Muscle layer of colon (tissue), 2 donors: ENCODE results near the gene ZNF613.
"Not testable (repeated sequence)": the region's sequence is repeated elsewhere in the genome, so short reads cannot be mapped to it uniquely, and the experiment has no call there.

ENCODE experiments used
- H3K27ac ChIP-seq: one replicate; pipeline ENCODE4 v1.7.0; 2013; ENCODE audit warnings: low read depth, mild to moderate bottlenecking, low read length, moderate library complexity
- H3K27me3 ChIP-seq, 2 donors: one replicate each; pipeline ENCODE4 v1.7.0; 2013; ENCODE audit warnings: low read length in 2 of 2, mild to moderate bottlenecking in 2 of 2; ENCODE audit not compliant: insufficient read depth in 2 of 2, control insufficient read depth in 1 of 2
- H3K36me3 ChIP-seq: one replicate; pipeline ENCODE4 v1.7.0; 2013; ENCODE audit warnings: mild to moderate bottlenecking, low read length; ENCODE audit not compliant: insufficient read depth
- H3K4me1 ChIP-seq: one replicate; pipeline ENCODE4 v1.7.0; 2013; ENCODE audit warnings: mild to moderate bottlenecking, low read length; ENCODE audit not compliant: insufficient read depth
- H3K4me3 ChIP-seq, 2 donors: one replicate each; pipeline ENCODE4 v1.7.0; 2013; ENCODE audit warnings: low read length in 2 of 2, low read depth in 1 of 2, mild to moderate bottlenecking in 1 of 2, moderate library complexity in 1 of 2
- H3K9ac ChIP-seq: one replicate; pipeline ENCODE4 v1.7.0; 2013; ENCODE audit warnings: low read length
- H3K9me3 ChIP-seq: one replicate; pipeline ENCODE4 v1.7.0; 2013; ENCODE audit warnings: mild to moderate bottlenecking, low read length
- donor health status: abdominal sarcoma.
- donor health status: Adenocarcinoma of cecum.

ZNF613 gene

GRCh38 chr19:51946602-51947001 lies 19.3 kb downstream of the ZNF613 start:
- no peaks in the 10 kb centered on the region for H3K27me3 ChIP-seq
- no peak overlapping the region for H3K4me3 ChIP-seq
- no peak overlapping the region for H3K27ac ChIP-seq
- H3K36me3 ChIP-seq, result peaks cover 42% of the 10 kb centered on the region
- H3K4me1 ChIP-seq, result no peaks in the 10 kb centered on the region
- H3K9me3 ChIP-seq, result peaks cover 66% of the 10 kb centered on the region
- H3K9ac ChIP-seq, result no peak overlapping the region

GRCh38 chr19:51948975-51949374 lies 21.7 kb downstream of the ZNF613 start:
- no peak overlapping the region for H3K27ac ChIP-seq
- no peak overlapping the region for H3K9ac ChIP-seq
- H3K9me3 ChIP-seq, result peaks cover 42% of the 10 kb centered on the region
- no peaks in the 10 kb centered on the region for H3K27me3 ChIP-seq
- no peak overlapping the region for H3K4me3 ChIP-seq
- peaks cover 18% of the 10 kb centered on the region for H3K36me3 ChIP-seq
- H3K4me1 ChIP-seq, result no peaks in the 10 kb centered on the region

- H3K27ac ChIP-seq, H3K36me3 ChIP-seq, H3K9ac ChIP-seq, H3K4me3 ChIP-seq, H3K27me3 ChIP-seq, H3K4me1 ChIP-seq: not testable (repeated sequence)
- H3K9me3 ChIP-seq, result peaks cover 15% of the 10 kb centered on the region
These were observed 30.6 kb downstream of the ZNF613 start for GRCh38 chr19:51957846-51958245.

GRCh38 chr19:51959791-51960190 lies 32.5 kb downstream of the ZNF613 start:
- peaks cover 26% of the 10 kb centered on the region for H3K9me3 ChIP-seq
- peaks cover 10% of the 10 kb centered on the region for H3K36me3 ChIP-seq
- no peaks in the 10 kb centered on the region for H3K27me3 ChIP-seq
- no peaks in the 10 kb centered on the region for H3K4me1 ChIP-seq
- H3K9ac ChIP-seq, result no peak overlapping the region
- no peak overlapping the region for H3K4me3 ChIP-seq
- H3K27ac ChIP-seq, result no peak overlapping the region

- H3K27ac ChIP-seq, H3K4me3 ChIP-seq: not testable (repeated sequence)
- peaks cover 35% of the 10 kb centered on the region for H3K9me3 ChIP-seq
These were observed 33.5 kb downstream of the ZNF613 start for GRCh38 chr19:51960621-51961233.

GRCh38 chr19:51965583-51965982 lies 38.3 kb downstream of the ZNF613 start:
- H3K27ac ChIP-seq, result no peak overlapping the region
- peak overlapping the region in 1 of 2 donors; percentile 37 for H3K4me3 ChIP-seq
- peaks cover 56% of the 10 kb centered on the region for H3K36me3 ChIP-seq
- no peaks in the 10 kb centered on the region for H3K4me1 ChIP-seq
- no peak overlapping the region for H3K9ac ChIP-seq
- H3K27me3 ChIP-seq, result no peaks in the 10 kb centered on the region
- peaks cover 62% of the 10 kb centered on the region for H3K9me3 ChIP-seq

More at GRCh38 chr19:51960621-51961233, 33.5 kb downstream of the ZNF613 start:
- H3K4me1 ChIP-seq, H3K9ac ChIP-seq, H3K27me3 ChIP-seq: not testable (repeated sequence)
- peaks cover 19% of the 10 kb centered on the region for H3K36me3 ChIP-seq

- Histone ChIP-seq H3K9ac (no peak overlapping the region), H3K36me3 (peaks cover 78% of the 10 kb centered on the region), H3K4me1 (no peaks in the 10 kb centered on the region), H3K27ac (no peak overlapping the region), H3K9me3 (peaks cover 73% of the 10 kb centered on the region), H3K4me3 (peak overlapping the region in 1 of 2 donors; percentile 25), H3K27me3 (no peaks in the 10 kb centered on the region)
These were observed 43.4 kb downstream of the ZNF613 start for GRCh38 chr19:51970718-51971117.

GRCh38 chr19:51971624-51972023 lies 44.4 kb downstream of the ZNF613 start:
- peaks cover 69% of the 10 kb centered on the region for H3K9me3 ChIP-seq
- H3K36me3 ChIP-seq, result peaks cover 69% of the 10 kb centered on the region
- H3K27me3 ChIP-seq, result no peaks in the 10 kb centered on the region
- H3K4me1 ChIP-seq, result no peaks in the 10 kb centered on the region
- H3K4me3 ChIP-seq, result peak overlapping the region in 1 of 2 donors; percentile 25
- no peak overlapping the region for H3K27ac ChIP-seq
- H3K9ac ChIP-seq, result no peak overlapping the region

GRCh38 chr19:51975787-51976186 lies 48.5 kb downstream of the ZNF613 start:
- not testable (repeated sequence) for H3K4me1 ChIP-seq, H3K27ac ChIP-seq, H3K27me3 ChIP-seq, H3K4me3 ChIP-seq, H3K9ac ChIP-seq
- Histone ChIP-seq H3K9me3 (peaks cover 52% of the 10 kb centered on the region), H3K36me3 (peaks cover 40% of the 10 kb centered on the region)

- Histone ChIP-seq H3K9me3 (peaks cover 41% of the 10 kb centered on the region), H3K27ac (no peak overlapping the region), H3K4me3 (no peak overlapping the region), H3K27me3 (no peaks in the 10 kb centered on the region), H3K9ac (no peak overlapping the region), H3K36me3 (peaks cover 29% of the 10 kb centered on the region), H3K4me1 (no peaks in the 10 kb centered on the region)
These were observed 49.6 kb downstream of the ZNF613 start for GRCh38 chr19:51976852-51977251.

GRCh38 chr19:51977346-51977745 lies 50.1 kb downstream of the ZNF613 start:
- Histone ChIP-seq H3K36me3 (peaks cover 24% of the 10 kb centered on the region), H3K27me3 (no peaks in the 10 kb centered on the region), H3K4me3 (no peak overlapping the region), H3K4me1 (no peaks in the 10 kb centered on the region), H3K9me3 (peaks cover 37% of the 10 kb centered on the region), H3K9ac (no peak overlapping the region), H3K27ac (no peak overlapping the region)

GRCh38 chr19:51978882-51979281 lies 51.6 kb downstream of the ZNF613 start:
- Histone ChIP-seq H3K27ac (no peak overlapping the region), H3K9ac (no peak overlapping the region), H3K4me1 (no peaks in the 10 kb centered on the region), H3K9me3 (peaks cover 28% of the 10 kb centered on the region), H3K36me3 (peaks cover 12% of the 10 kb centered on the region), H3K27me3 (no peaks in the 10 kb centered on the region), H3K4me3 (no peak overlapping the region)
